ENCODE data around the gene SMARCA1.

- TF ChIP-seq EZH2 (IDR thresholded peaks at IDR 0.05; ENCODE audit: borderline replicate concordance, low read length) (no peak), CTCF (IDR thresholded peaks at IDR 0.05; ENCODE audit: low read length) (no peak)
These were observed 7.8 kb upstream of the SMARCA1 start for GRCh38 chrX:129531132-129531531.
